K562 treated with DMSO at 1 percent for 48 hours (cell line): Measurements from ENCODE around the gene GSPT2. TPM values are rescaled to one million over a fixed set of nuclear protein-coding genes. Genes with fewer than 3 reads are reported as not detected.

ENCODE experiments used
- total RNA-seq: library from RNA; unstranded; fragments of 300-600 nt; gene quantifications from 2 replicates; pipeline ENCODE4 v1.2.3, GENCODE V29; 2022; ENCODE audit warnings: low replicate concordance; ENCODE audit errors: extremely low read depth

The GSPT2 gene
- not detected in 2 replicates for total RNA-seq

DNA sequence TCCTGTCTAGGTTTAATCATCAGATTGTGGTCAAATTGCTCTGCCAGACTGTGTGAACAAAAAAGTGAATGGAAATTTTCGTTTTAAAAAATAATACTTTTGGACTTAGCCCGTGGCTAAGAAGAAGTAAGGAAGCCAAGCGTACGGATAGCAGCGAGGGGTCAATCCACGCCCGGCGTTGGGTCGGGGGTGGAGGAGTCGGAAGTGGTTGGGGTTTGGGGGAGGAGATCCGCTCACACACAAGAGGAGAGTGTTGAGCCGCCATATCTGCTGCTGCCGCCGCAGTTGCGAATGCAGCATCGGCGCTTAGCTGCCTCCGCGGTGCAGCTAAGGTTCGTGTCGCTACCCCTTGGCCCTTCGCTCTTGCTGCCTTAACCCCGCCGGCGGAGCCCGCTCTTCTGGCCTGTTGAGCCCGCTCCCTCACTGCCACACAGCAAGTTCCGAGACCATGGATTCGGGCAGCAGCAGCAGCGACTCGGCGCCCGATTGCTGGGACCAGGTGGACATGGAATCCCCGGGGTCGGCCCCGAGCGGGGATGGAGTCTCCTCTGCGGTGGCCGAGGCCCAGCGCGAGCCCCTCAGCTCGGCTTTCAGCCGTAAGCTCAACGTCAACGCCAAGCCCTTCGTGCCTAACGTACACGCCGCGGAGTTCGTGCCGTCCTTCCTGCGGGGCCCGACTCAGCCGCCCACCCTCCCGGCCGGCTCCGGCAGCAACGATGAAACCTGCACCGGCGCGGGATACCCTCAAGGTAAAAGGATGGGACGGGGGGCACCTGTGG, at the start of gene GSPT2:
GSPT2 (plus strand) TSS at position 264 of the 779 bp plus-strand sequence; CDS start at position 449, 185 bp downstream.

GRCh38 chrX:51710277-51711164, 32.7 kb upstream of the GSPT2 start, which contains the start of gene CENPVL1:
Gene CENPVL1 (plus strand): TSS chrX:51710512. CDS start chrX:51710512, 0 bp downstream.

Other genes starting within 250 kb of the GSPT2 start
- gene NUDT11, start 246.8 kb upstream of the GSPT2 start, total RNA-seq = not detected in 2 replicates
- not detected in 2 replicates for gene CENPVL3, start 124.5 kb upstream of the GSPT2 start, total RNA-seq
- gene CENPVL2, start 60.6 kb upstream of the GSPT2 start, total RNA-seq = not detected in 2 replicates
- gene CENPVL1, start 32.9 kb upstream of the GSPT2 start, total RNA-seq = not detected in 2 replicates
- not detected in 2 replicates for gene MAGED1, start 150.2 kb downstream of the GSPT2 start, total RNA-seq